HCT116 (cell line): ENCODE data around the gene FGF14. TPM values are rescaled to one million over a fixed set of nuclear protein-coding genes. Genes with fewer than 3 reads are reported as not detected.

Experiments
- ATAC-seq: fragments of 200-7000 bp; cut with Tn5 transposase; 2 replicates; pipeline ENCODE4 v1.9.1; 2020; ENCODE audit warnings: mild to moderate bottlenecking, moderate library complexity
- BruUV-seq: library from RNA; stranded (reverse); fragments of 400-500 nt; replicated peaks from 2 replicates; lab custom pipeline; 2021; lab: Mats Ljungman, UMichigan
- CTCF ChIA-PET: fragments of 300-600 bp; sonication (Branson Sonifier 250); formaldehyde crosslinking; loops from one replicate; lab custom pipeline; 2021; ENCODE audit warnings: antibody characterized with exemption; lab: Charles Lee
- POLR2A ChIA-PET: fragments of 300-600, 350-600 bp; sonication (Branson Sonifier 250); formaldehyde crosslinking; loops from one replicate; lab custom pipeline; 2021; ENCODE audit warnings: antibody characterized with exemption; lab: Charles Lee
- RAD21 ChIA-PET, 2 experiments: fragments of 300-600 bp; sonication (Branson Sonifier 250); formaldehyde crosslinking; loops; one replicate each; lab custom pipeline; 2023; ENCODE audit warnings: low total read pairs in 2 of 2; ENCODE audit not compliant: uncharacterized antibody in 2 of 2, unreplicated experiment in 2 of 2, low non-redundant PET in 1 of 2; lab: Charles Lee
- DNase-seq: peaks from one replicate; pipeline ENCODE4 v3.0.0-alpha.2; 2010; ENCODE audit warnings: low read depth, low spot score
- H2AFZ ChIP-seq: fragments of 200-600 bp; shearing (Covaris generic), sonication (generic); 2 replicates; pipeline ENCODE4 v1.6.1; 2017; ENCODE audit warnings: low read depth, mixed run types, mixed read lengths, antibody characterized with exemption, low read length; ENCODE audit not compliant: poor library complexity, severe bottlenecking
- H3K27ac ChIP-seq: 2 replicates; pipeline ENCODE4 v1.5.1; 2012; ENCODE audit warnings: low read depth, low read length
- H3K27me3 ChIP-seq: fragments of 200-600 bp; sonication (generic); 2 replicates; pipeline ENCODE4 v1.6.1; 2016; ENCODE audit warnings: mixed run types, low read length, mixed read lengths; ENCODE audit not compliant: insufficient read depth
- H3K36me3 ChIP-seq, 2 experiments: fragments of 200-500 bp in 1 of 2; fragments of 200-600 bp in 1 of 2; sonication (Bioruptor generic) in 1 of 2; sonication (generic) in 1 of 2; 2 replicates each; pipeline versions ENCODE4 v1.5.1 to v1.6.1; 2014 to 2016; ENCODE audit warnings: low read length in 2 of 2, inconsistent platforms in 1 of 2, mixed read lengths in 1 of 2, mixed run types in 1 of 2; ENCODE audit not compliant: insufficient read depth in 2 of 2, control insufficient read depth in 1 of 2
- H3K4me1 ChIP-seq, 2 experiments: fragments of 200-600 bp in 1 of 2; sonication (generic) in 1 of 2; 2 replicates each; pipeline versions ENCODE4 v1.5.1 to v1.6.1; 2012 to 2017; ENCODE audit warnings: low read length in 2 of 2, inconsistent platforms in 1 of 2, mild to moderate bottlenecking in 1 of 2, mixed read lengths in 1 of 2, mixed run types in 1 of 2, moderate library complexity in 1 of 2; ENCODE audit not compliant: insufficient read depth in 2 of 2, control insufficient read depth in 1 of 2
- H3K4me2 ChIP-seq: fragments of 200-600 bp; sonication (generic); 2 replicates; pipeline ENCODE4 v1.6.1; 2017; ENCODE audit warnings: mixed run types, low read length, mixed read lengths
- H3K4me3 ChIP-seq, 2 experiments: fragments of 200-600 bp in 1 of 2; sonication (generic) in 1 of 2; replicated peaks in 1 of 2; 2 replicates each; pipeline ENCODE4 v1.5.1; 2011 to 2016; ENCODE audit warnings: low read length in 2 of 2, control low read depth in 1 of 2, low read depth in 1 of 2, mild to moderate bottlenecking in 1 of 2, mixed read lengths in 1 of 2, mixed run types in 1 of 2
- H3K79me2 ChIP-seq: fragments of 200-600 bp; sonication (generic); 2 replicates; pipeline ENCODE4 v1.6.1; 2017; ENCODE audit warnings: mild to moderate bottlenecking, mixed run types, low read length, moderate library complexity, mixed read lengths; ENCODE audit not compliant: insufficient read depth
- H3K9ac ChIP-seq: fragments of 200-600 bp; sonication (generic); 2 replicates; pipeline ENCODE4 v1.6.1; 2016; ENCODE audit warnings: low read length, mixed read lengths
- H3K9me2 ChIP-seq: fragments of 200-600 bp; sonication (generic), shearing (Covaris generic); 2 replicates; pipeline ENCODE4 v1.6.1; 2017; ENCODE audit warnings: mixed run types, mild to moderate bottlenecking, moderate library complexity; ENCODE audit not compliant: insufficient read depth
- H3K9me3 ChIP-seq, 2 experiments: fragments of 200-500 bp in 1 of 2; fragments of 200-600 bp in 1 of 2; sonication (Bioruptor generic) in 1 of 2; sonication (generic) in 1 of 2; 2 replicates each; pipeline ENCODE4 v1.6.1; 2014 to 2017; ENCODE audit warnings: low read length in 2 of 2, mixed read lengths in 2 of 2, inconsistent platforms in 1 of 2, low read depth in 1 of 2, mild to moderate bottlenecking in 1 of 2, mixed run types in 1 of 2, moderate library complexity in 1 of 2; ENCODE audit not compliant: control insufficient read depth in 1 of 2, insufficient read depth in 1 of 2
- H4K20me1 ChIP-seq: fragments of 200-600 bp; sonication (generic), shearing (Covaris generic); 2 replicates; pipeline ENCODE4 v1.6.1; 2017; ENCODE audit warnings: mixed run types, mild to moderate bottlenecking, moderate library complexity; ENCODE audit not compliant: insufficient read depth
- ATF3 ChIP-seq: IDR thresholded peaks from 2 replicates; pipeline ENCODE4 v1.6.1; 2012
- CBX3 ChIP-seq: IDR thresholded peaks from 2 replicates; pipeline ENCODE4 v1.6.1; 2012; ENCODE audit warnings: low read depth
- CEBPB ChIP-seq: IDR thresholded peaks from 2 replicates; pipeline ENCODE4 v1.6.1; 2012; ENCODE audit warnings: low read depth
- EGR1 ChIP-seq: IDR thresholded peaks from 2 replicates; pipeline ENCODE4 v1.6.1; 2012; ENCODE audit warnings: low read depth
- ELF1 ChIP-seq: IDR thresholded peaks from 2 replicates; pipeline ENCODE4 v1.6.1; 2012; ENCODE audit warnings: low read depth, borderline replicate concordance
- JUND ChIP-seq: IDR thresholded peaks from 2 replicates; pipeline ENCODE4 v1.6.1; 2012
- POLR2A ChIP-seq: IDR thresholded peaks from 2 replicates; pipeline ENCODE4 v1.7.0; 2011; ENCODE audit warnings: borderline replicate concordance; ENCODE audit not compliant: insufficient read depth, insufficient read length; ENCODE audit errors: extremely low read depth
- POLR2AphosphoS5 ChIP-seq: IDR thresholded peaks from 2 replicates; pipeline ENCODE4 v1.6.1; 2011; ENCODE audit warnings: mild to moderate bottlenecking, low read depth, low read length, moderate library complexity
- REST ChIP-seq: IDR thresholded peaks from 2 replicates; pipeline ENCODE4 v1.6.1; 2012; ENCODE audit warnings: low read depth
- SIN3A ChIP-seq: IDR thresholded peaks from 2 replicates; pipeline ENCODE4 v1.6.1; 2012; ENCODE audit warnings: low read depth
- SP1 ChIP-seq: IDR thresholded peaks from 2 replicates; pipeline ENCODE4 v1.6.1; 2012; ENCODE audit warnings: low read depth
- TCF7L2 ChIP-seq: IDR thresholded peaks from 2 replicates; pipeline ENCODE4 v1.7.0; 2011; ENCODE audit warnings: borderline replicate concordance, inconsistent platforms; ENCODE audit not compliant: insufficient read depth, insufficient read length; ENCODE audit errors: extremely low read depth
- ZBTB33 ChIP-seq: IDR thresholded peaks from 2 replicates; pipeline ENCODE4 v1.6.1; 2011; ENCODE audit warnings: mild to moderate bottlenecking, low read length, moderate library complexity; ENCODE audit not compliant: insufficient replicate concordance; ENCODE audit errors: extremely low read depth
- ZFX ChIP-seq: fragments of 450-650 bp; IDR thresholded peaks from 2 replicates; pipeline ENCODE4 v1.6.1; 2017
- ZNF274 ChIP-seq: fragments of 200-500 bp; sonication (Bioruptor generic); IDR thresholded peaks from 2 replicates; pipeline ENCODE4 v1.6.1; 2014; ENCODE audit warnings: mild to moderate bottlenecking, low read depth, low read length, inconsistent platforms
- intact Hi-C: fragments of 100-400 bp; cut with micrococcal nuclease; formaldehyde crosslinking; loops from 2 replicates; pipeline ENCODE4 v1.10.0; 2022
- total RNA-seq: library from RNA; stranded (reverse); gene quantifications from one replicate; pipeline ENCODE4 v1.2.1, GENCODE V29; 2021; ENCODE audit not compliant: unreplicated experiment

Gene FGF14
- total RNA-seq, 1 experiment from 2014 or later = not detected

GRCh38 chr13:102089177-102089576 is 312.7 kb downstream of the FGF14 start (continued):
- no peak for TF ChIP-seq POLR2A

- H3K4me3 ChIP-seq = no peak overlapping the region
- no peak overlapping the region for H2AFZ ChIP-seq
- no peak overlapping the region for H3K4me2 ChIP-seq
- no peaks in the 10 kb centered on the region for H3K9me2 ChIP-seq
- H3K4me1 ChIP-seq = no peaks in the 10 kb centered on the region
- H3K9me3 ChIP-seq = peaks cover 0 to 4% of the 10 kb centered on the region in 2 experiments; a peak in 1 of 4 replicates
- H3K79me2 ChIP-seq = no peaks in the 10 kb centered on the region
- RAD21 ChIA-PET = no interaction called here
- no peak for TF ChIP-seq POLR2AphosphoS5
- TF ChIP-seq TCF7L2 = no peak
- TF ChIP-seq ELF1 = no peak
- no peak for TF ChIP-seq ZFX
- no peak for TF ChIP-seq ZNF274
- no peak for TF ChIP-seq CBX3
- TF ChIP-seq SIN3A = no peak
- no peak for TF ChIP-seq SP1
- no peak for TF ChIP-seq CEBPB
- no peak for TF ChIP-seq JUND
- no peak for TF ChIP-seq REST
- no peak for TF ChIP-seq ZBTB33
- TF ChIP-seq POLR2A = no peak
- no peak for TF ChIP-seq EGR1
- no peak for TF ChIP-seq ATF3
- ATAC-seq (no peak), DNase-seq (no peak)
- POLR2A ChIA-PET = no interaction called here
- CTCF ChIA-PET = no interaction called here
- BruUV-seq = no TSS peak
- H3K27ac ChIP-seq = no peak overlapping the region
- intact Hi-C loops = no loop called here
- H3K9ac ChIP-seq = no peak overlapping the region
- H3K27me3 ChIP-seq = no peaks in the 10 kb centered on the region
- H3K36me3 ChIP-seq = no peaks in the 10 kb centered on the region
- H4K20me1 ChIP-seq = no peaks in the 10 kb centered on the region
Observed at GRCh38 chr13:102073251-102073650, 328.6 kb downstream of the FGF14 start.
